HG03025 (cell line): ENCODE measurements around the gene METTL21A.

Experiments
- ATAC-seq: cut with Tn5 transposase; IDR thresholded peaks from one replicate; pipeline ENCODE4 v1.9.1; 2021; ENCODE audit warnings: mild to moderate bottlenecking, moderate library complexity; ENCODE audit not compliant: unreplicated experiment, low FRiP score

The METTL21A gene

DNA sequence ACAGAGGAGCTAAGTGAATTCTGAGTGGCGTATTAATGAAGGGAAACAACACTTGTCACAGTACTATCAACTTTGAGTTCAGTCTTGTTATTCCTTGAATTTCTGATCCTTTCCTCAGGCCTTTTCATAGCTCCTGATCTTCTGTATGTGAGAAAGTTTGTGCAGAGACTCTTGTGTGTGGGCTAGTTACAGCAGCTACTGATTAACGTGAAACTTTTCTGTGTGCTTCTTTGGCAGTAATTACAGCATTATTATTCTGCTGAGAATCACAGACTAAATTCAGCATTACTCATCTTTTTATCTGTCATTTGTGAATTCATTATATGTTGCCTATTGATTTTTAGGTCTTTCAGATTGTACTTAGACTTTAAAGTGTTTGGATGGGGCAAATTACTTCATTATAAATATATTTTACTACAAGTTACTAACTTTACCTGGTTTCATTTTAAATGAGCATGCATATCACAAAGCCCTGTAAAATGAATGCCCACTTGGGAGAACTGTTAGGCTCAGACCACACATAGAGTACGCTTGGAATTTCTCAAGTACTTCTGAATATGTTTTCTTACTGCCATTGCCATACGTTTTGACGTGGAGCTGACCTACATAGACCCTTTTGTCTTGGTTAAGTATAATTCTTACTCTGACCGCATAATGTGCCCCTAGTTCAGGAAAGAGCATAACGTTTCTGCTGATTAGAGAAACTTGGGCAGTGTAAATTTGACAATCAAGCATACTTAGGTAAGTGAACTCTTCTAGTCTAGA, 59.3 kb downstream of the METTL21A start:
- no peak for ATAC-seq
